T1000 (cell line): ENCODE measurements around the gene PLA2R1.
A peak's percentile ranks its signal among the peaks of the same experiment; 100 is the strongest.

Experiments used
- DNase-seq: peaks from one replicate; lab custom pipeline; 2025; ENCODE audit warnings: mixed read lengths; lab: John Stamatoyannopoulos, UW

Gene PLA2R1

GRCh38 chr2:160033732-160034392 lies 28.6 kb downstream of the PLA2R1 start:
- DNase-seq: no peak

- no peak for DNase-seq
Observed at GRCh38 chr2:160029270-160029628, 33.2 kb downstream of the PLA2R1 start.

- no peak for DNase-seq
Observed at GRCh38 chr2:160028431-160029269, 33.8 kb downstream of the PLA2R1 start.

- DNase-seq: no peak
Observed at GRCh38 chr2:160022162-160022561, 40.3 kb downstream of the PLA2R1 start.

- no peak for DNase-seq
Observed at GRCh38 chr2:160019374-160020090, 42.9 kb downstream of the PLA2R1 start.

- DNase-seq: no peak
Observed at GRCh38 chr2:160015746-160016145, 46.7 kb downstream of the PLA2R1 start.

GRCh38 chr2:160014227-160014626 lies 48.2 kb downstream of the PLA2R1 start:
- no peak for DNase-seq

- no peak for DNase-seq
Observed at GRCh38 chr2:160010361-160011145, 51.9 kb downstream of the PLA2R1 start.

GRCh38 chr2:160007111-160007510 lies 55.3 kb downstream of the PLA2R1 start:
- DNase-seq: no peak

GRCh38 chr2:160006475-160006874 lies 55.9 kb downstream of the PLA2R1 start:
- DNase-seq: no peak

GRCh38 chr2:160005908-160006307 lies 56.5 kb downstream of the PLA2R1 start:
- DNase-seq: no peak

GRCh38 chr2:160005476-160005875 lies 56.9 kb downstream of the PLA2R1 start:
- no peak for DNase-seq

GRCh38 chr2:159998961-159999360 lies 63.5 kb downstream of the PLA2R1 start:
- DNase-seq: peak; percentile 4

- DNase-seq: no peak
Observed at GRCh38 chr2:159998243-159998642, 64.2 kb downstream of the PLA2R1 start.

GRCh38 chr2:159996792-159997546 lies 65.4 kb downstream of the PLA2R1 start:
- DNase-seq: no peak

- DNase-seq: no peak
Observed at GRCh38 chr2:159995038-159995437, 67.4 kb downstream of the PLA2R1 start.

- no peak for DNase-seq
Observed at GRCh38 chr2:159989249-159989648, 73.2 kb downstream of the PLA2R1 start.

GRCh38 chr2:159988412-159988970 lies 73.9 kb downstream of the PLA2R1 start:
- DNase-seq: no peak

- DNase-seq: no peak
Observed at GRCh38 chr2:159987181-159987580, 75.2 kb downstream of the PLA2R1 start.

GRCh38 chr2:159985656-159986055 lies 76.8 kb downstream of the PLA2R1 start:
- DNase-seq: no peak

GRCh38 chr2:159984034-159984433 lies 78.4 kb downstream of the PLA2R1 start:
- DNase-seq: no peak
